Astrocyte (in vitro differentiated cells and primary cell): ENCODE data around the gene ARHGAP21. TPM values are rescaled to one million over a fixed set of nuclear protein-coding genes. Genes with fewer than 3 reads are reported as not detected.

Experiments
- DNase-seq: peaks from one replicate; pipeline ENCODE4 v3.0.0-alpha.2; 2010; ENCODE audit warnings: low read depth
- FAIRE-seq: peaks from 2 replicates; lab custom pipeline; 2011; peaks lifted over from hg19 to GRCh38; lab: Jason Lieb, UNC
- H2AFZ ChIP-seq: 2 replicates; pipeline ENCODE4 v1.6.0; 2012; ENCODE audit warnings: low read depth, low read length, inconsistent platforms
- H3K27ac ChIP-seq: 2 replicates; pipeline ENCODE4 v1.5.1; 2011; ENCODE audit warnings: low read depth, low read length, inconsistent platforms
- H3K27me3 ChIP-seq: 2 replicates; pipeline ENCODE4 v1.6.0; 2011; ENCODE audit warnings: low read length, inconsistent platforms; ENCODE audit not compliant: insufficient read depth
- H3K36me3 ChIP-seq: 2 replicates; pipeline ENCODE4 v1.5.1; 2011; ENCODE audit warnings: low read length, inconsistent platforms; ENCODE audit not compliant: insufficient read depth
- H3K4me1 ChIP-seq: 2 replicates; pipeline ENCODE4 v1.5.1; 2011; ENCODE audit warnings: low read length, inconsistent platforms; ENCODE audit not compliant: insufficient read depth
- H3K4me2 ChIP-seq: 2 replicates; pipeline ENCODE4 v1.6.0; 2012; ENCODE audit warnings: low read length, inconsistent platforms
- H3K4me3 ChIP-seq: 2 replicates; pipeline ENCODE4 v1.5.1; 2011; ENCODE audit warnings: low read depth, mild to moderate bottlenecking, low read length, inconsistent platforms; ENCODE audit not compliant: insufficient read depth
- H3K79me2 ChIP-seq: 2 replicates; pipeline ENCODE4 v1.6.0; 2012; ENCODE audit warnings: mild to moderate bottlenecking, low read length, inconsistent platforms; ENCODE audit not compliant: insufficient read depth
- H3K9ac ChIP-seq: 2 replicates; pipeline ENCODE4 v1.6.0; 2012; ENCODE audit warnings: mild to moderate bottlenecking, low read length, inconsistent platforms
- H3K9me3 ChIP-seq: 2 replicates; pipeline ENCODE4 v1.5.1; 2012; ENCODE audit warnings: low read depth, mild to moderate bottlenecking, low read length, inconsistent platforms; ENCODE audit not compliant: insufficient read depth
- H4K20me1 ChIP-seq: 2 replicates; pipeline ENCODE4 v1.6.0; 2012; ENCODE audit warnings: low read length, inconsistent platforms; ENCODE audit not compliant: insufficient read depth
- H3K27ac Mint-ChIP-seq: one replicate; pipeline ENCODE4 v1.8.0; 2021; ENCODE audit warnings: mild to moderate bottlenecking, mixed read lengths; ENCODE audit not compliant: unreplicated experiment
- H3K27me3 Mint-ChIP-seq: one replicate; pipeline ENCODE4 v1.8.0; 2021; ENCODE audit warnings: low read depth, mixed read lengths; ENCODE audit not compliant: unreplicated experiment
- H3K36me3 Mint-ChIP-seq: one replicate; pipeline ENCODE4 v1.8.0; 2021; ENCODE audit warnings: low read depth, mixed read lengths; ENCODE audit not compliant: unreplicated experiment
- H3K4me1 Mint-ChIP-seq: one replicate; pipeline ENCODE4 v1.8.0; 2021; ENCODE audit warnings: low read depth, mixed read lengths; ENCODE audit not compliant: unreplicated experiment
- H3K4me3 Mint-ChIP-seq: one replicate; pipeline ENCODE4 v1.8.0; 2021; ENCODE audit warnings: mild to moderate bottlenecking, moderate library complexity, mixed read lengths; ENCODE audit not compliant: unreplicated experiment
- H3K9me3 Mint-ChIP-seq: one replicate; pipeline ENCODE4 v1.8.0; 2021; ENCODE audit warnings: mild to moderate bottlenecking, mixed read lengths; ENCODE audit not compliant: unreplicated experiment
- EZH2 ChIP-seq: IDR thresholded peaks from 2 replicates; pipeline ENCODE4 v1.6.1; 2012; ENCODE audit warnings: mild to moderate bottlenecking, low read length, inconsistent platforms; ENCODE audit not compliant: insufficient read depth
- total RNA-seq: library from RNA; stranded (reverse); gene quantifications from 2 replicates; pipeline ENCODE4 v1.2.1, GENCODE V29; 2021
- TF ChIP-seq, protein P1 (sequence below): IDR thresholded peaks from 2 replicates; pipeline ENCODE4 v1.5.1; 2011; ENCODE audit warnings: low read depth, mild to moderate bottlenecking, inconsistent platforms, low read length, moderate library complexity; ENCODE audit not compliant: insufficient read depth

Gene ARHGAP21
- total RNA-seq, 1 donor from 2014 or later = 107 TPM

DNA sequence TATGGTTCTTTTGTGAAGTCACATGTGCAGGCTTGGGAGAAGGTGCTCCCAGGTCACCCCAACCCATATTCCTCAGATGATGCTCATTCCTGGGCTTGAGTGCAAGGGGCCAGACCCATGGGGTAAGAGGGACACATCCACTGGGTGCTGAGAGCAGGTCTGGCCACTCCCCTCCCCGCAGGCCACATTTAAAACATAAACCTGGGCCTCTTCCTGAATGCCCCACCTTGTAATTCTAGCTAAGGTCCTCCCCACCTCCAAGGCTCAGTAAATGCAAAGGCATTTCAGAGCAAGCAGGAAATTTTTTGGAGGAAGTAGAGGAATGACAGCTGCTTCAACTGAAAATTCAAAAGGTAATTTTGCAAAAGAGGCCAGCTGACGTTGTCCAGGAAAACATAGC lies 172.5 kb downstream of the ARHGAP21 start:
- no peak for DNase-seq
- Histone ChIP-seq H3K36me3 (peaks cover 3% of the 10 kb centered on the region), H3K27ac (no peak overlapping the region), H3K9ac (no peak overlapping the region), H2AFZ (no peak overlapping the region), H3K79me2 (no peaks in the 10 kb centered on the region), H3K9me3 (no peaks in the 10 kb centered on the region), H4K20me1 (no peaks in the 10 kb centered on the region), H3K27me3 (no peaks in the 10 kb centered on the region), H3K4me1 (no peaks in the 10 kb centered on the region), H3K4me2 (no peak overlapping the region), H3K4me3 (no peak overlapping the region)
- Mint-ChIP-seq H3K27me3 (peaks cover 2% of the 10 kb centered on the region), H3K9me3 (peaks cover 2% of the 10 kb centered on the region), H3K27ac (no peak overlapping the region), H3K36me3 (peaks cover 14% of the 10 kb centered on the region), H3K4me1 (peaks cover 4% of the 10 kb centered on the region), H3K4me3 (no peak overlapping the region)
- TF ChIP-seq EZH2 = no peak
- TF ChIP-seq, protein P1, sequence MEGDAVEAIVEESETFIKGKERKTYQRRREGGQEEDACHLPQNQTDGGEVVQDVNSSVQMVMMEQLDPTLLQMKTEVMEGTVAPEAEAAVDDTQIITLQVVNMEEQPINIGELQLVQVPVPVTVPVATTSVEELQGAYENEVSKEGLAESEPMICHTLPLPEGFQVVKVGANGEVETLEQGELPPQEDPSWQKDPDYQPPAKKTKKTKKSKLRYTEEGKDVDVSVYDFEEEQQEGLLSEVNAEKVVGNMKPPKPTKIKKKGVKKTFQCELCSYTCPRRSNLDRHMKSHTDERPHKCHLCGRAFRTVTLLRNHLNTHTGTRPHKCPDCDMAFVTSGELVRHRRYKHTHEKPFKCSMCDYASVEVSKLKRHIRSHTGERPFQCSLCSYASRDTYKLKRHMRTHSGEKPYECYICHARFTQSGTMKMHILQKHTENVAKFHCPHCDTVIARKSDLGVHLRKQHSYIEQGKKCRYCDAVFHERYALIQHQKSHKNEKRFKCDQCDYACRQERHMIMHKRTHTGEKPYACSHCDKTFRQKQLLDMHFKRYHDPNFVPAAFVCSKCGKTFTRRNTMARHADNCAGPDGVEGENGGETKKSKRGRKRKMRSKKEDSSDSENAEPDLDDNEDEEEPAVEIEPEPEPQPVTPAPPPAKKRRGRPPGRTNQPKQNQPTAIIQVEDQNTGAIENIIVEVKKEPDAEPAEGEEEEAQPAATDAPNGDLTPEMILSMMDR = no peak
- no peak for FAIRE-seq

DNA sequence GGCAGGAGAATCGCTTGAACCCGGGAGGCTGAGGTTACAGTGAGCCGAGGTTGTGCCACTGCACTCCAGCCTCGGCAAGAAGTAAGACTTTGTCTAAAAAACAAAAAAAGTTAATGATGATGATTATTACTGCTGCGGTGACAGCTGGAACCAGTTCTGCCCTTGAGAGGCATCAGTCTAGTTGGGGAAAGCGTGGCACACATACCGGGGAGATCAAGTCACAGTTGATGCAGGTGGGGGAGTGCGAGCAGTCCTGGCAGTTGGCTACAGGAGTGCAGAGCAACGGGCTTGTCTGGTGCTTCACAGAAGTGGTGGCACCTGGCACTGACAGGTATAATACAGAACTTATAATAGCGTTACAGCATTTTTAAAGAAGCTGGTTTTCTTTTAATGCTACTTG lies 173.0 kb downstream of the ARHGAP21 start:
- FAIRE-seq (no peak), DNase-seq (no peak)
- H3K27ac ChIP-seq = no peak overlapping the region
- peaks cover 2% of the 10 kb centered on the region for H3K27me3 Mint-ChIP-seq
- no peak overlapping the region for H3K4me2 ChIP-seq
- peaks cover 3% of the 10 kb centered on the region for H3K36me3 ChIP-seq
- peaks cover 2% of the 10 kb centered on the region for H3K9me3 Mint-ChIP-seq
- H4K20me1 ChIP-seq = no peaks in the 10 kb centered on the region
- H3K4me1 ChIP-seq = no peaks in the 10 kb centered on the region
- H3K9ac ChIP-seq = no peak overlapping the region
- H3K36me3 Mint-ChIP-seq = peaks cover 19% of the 10 kb centered on the region
- H3K4me3 Mint-ChIP-seq = no peak overlapping the region
- H3K4me3 ChIP-seq = no peak overlapping the region
- TF ChIP-seq, protein P1 = no peak
- no peak for TF ChIP-seq EZH2
- H3K27ac Mint-ChIP-seq = no peak overlapping the region
- H3K79me2 ChIP-seq = no peaks in the 10 kb centered on the region
- no peaks in the 10 kb centered on the region for H3K27me3 ChIP-seq
- H3K4me1 Mint-ChIP-seq = peaks cover under 1% of the 10 kb centered on the region
- no peaks in the 10 kb centered on the region for H3K9me3 ChIP-seq
- no peak overlapping the region for H2AFZ ChIP-seq

DNA sequence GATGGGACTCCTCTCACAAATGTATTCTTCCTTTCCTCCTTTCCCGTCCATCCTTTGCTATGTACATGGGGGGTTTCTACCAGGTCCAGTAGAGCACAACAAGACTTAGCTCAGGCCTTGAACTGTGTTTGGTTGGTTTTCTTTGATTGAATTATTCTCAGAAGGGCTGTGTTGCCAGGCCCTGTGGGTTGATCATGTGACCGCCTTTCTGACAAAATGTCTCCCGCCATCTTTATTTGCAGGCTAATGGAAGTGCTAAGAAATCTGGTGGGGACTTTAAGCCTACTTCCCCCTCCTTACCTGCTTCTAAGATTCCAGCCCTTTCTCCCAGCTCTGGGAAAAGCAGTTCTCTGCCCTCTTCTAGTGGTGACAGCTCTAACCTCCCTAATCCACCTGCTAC lies 178.1 kb downstream of the ARHGAP21 start:
- Mint-ChIP-seq H3K27me3 (no peaks in the 10 kb centered on the region), H3K27ac (no peak overlapping the region), H3K4me1 (no peaks in the 10 kb centered on the region), H3K9me3 (no peaks in the 10 kb centered on the region), H3K4me3 (no peak overlapping the region), H3K36me3 (peaks cover 46% of the 10 kb centered on the region)
- TF ChIP-seq EZH2 = no peak
- TF ChIP-seq, protein P1 = no peak
- DNase-seq = no peak
- H3K27ac ChIP-seq = no peak overlapping the region
- H3K9ac ChIP-seq = no peak overlapping the region
- H3K4me1 ChIP-seq = no peaks in the 10 kb centered on the region
- no peak overlapping the region for H2AFZ ChIP-seq
- no peaks in the 10 kb centered on the region for H3K79me2 ChIP-seq
- no peak overlapping the region for H3K4me2 ChIP-seq
- H3K27me3 ChIP-seq = no peaks in the 10 kb centered on the region
- peaks cover 24% of the 10 kb centered on the region for H3K36me3 ChIP-seq
- H3K9me3 ChIP-seq = no peaks in the 10 kb centered on the region
- H3K4me3 ChIP-seq = no peak overlapping the region
- no peak for FAIRE-seq
- H4K20me1 ChIP-seq = no peaks in the 10 kb centered on the region
